Measurements from ENCODE around the gene EZH1. TPM values are rescaled to one million over a fixed set of nuclear protein-coding genes. Genes with fewer than 3 reads are reported as not detected.

Gene EZH1
- 9.0 and 13.3 TPM in 2 replicates for total RNA-seq

GRCh38 chr17:42744806-42745617 lies at the start of gene EZH1:
EZH1 (minus strand) TSS chr17:42745040; CDS start chr17:42728941, 16,099 bp downstream.

GRCh38 chr17:42779936-42780850 lies 35.4 kb upstream of the EZH1 start, which contains the start of gene WNK4:
WNK4 (plus strand) TSS chr17:42780610; CDS start chr17:42780699, 89 bp downstream.

GRCh38 chr17:42773290-42774035 lies 28.6 kb upstream of the EZH1 start, which contains the start of gene VPS25:
VPS25 (plus strand) TSS chr17:42773449; CDS start chr17:42773476, 27 bp downstream.

GRCh38 chr17:42760652-42761581 lies 16.1 kb upstream of the EZH1 start, which contains the start of gene RAMP2:
RAMP2 (plus strand) TSS chr17:42761227; CDS start chr17:42761262, 35 bp downstream.

GRCh38 chr17:42681976-42682721 lies 62.7 kb downstream of the EZH1 start, which contains the start of gene CNTNAP1:
CNTNAP1 (plus strand) TSS chr17:42682531; CDS start chr17:42682830, 299 bp downstream.

GRCh38 chr17:42676424-42677011 lies 68.3 kb downstream of the EZH1 start, which contains the start of gene PLEKHH3:
PLEKHH3 (minus strand) TSS chr17:42676994; CDS start chr17:42676563, 431 bp downstream.

GRCh38 chr17:42659079-42659931 lies 85.5 kb downstream of the EZH1 start, which contains the start of gene TUBG2:
TUBG2 (plus strand) TSS chr17:42659284; CDS start chr17:42659504, 220 bp downstream.

Other genes with a start within 250 kb of the EZH1 start
- 44.9 and 56.5 TPM in 2 replicates for gene NAGLU, start 208.8 kb downstream of the EZH1 start, total RNA-seq
- gene HSD17B1, start 192.1 kb downstream of the EZH1 start, total RNA-seq: 0.05 TPM in 1 of 2 replicates, not detected in the other
- gene COASY, start 182.9 kb downstream of the EZH1 start, total RNA-seq: 36.2 and 46.4 TPM in 2 replicates
- gene MLX, start 177.9 kb downstream of the EZH1 start, total RNA-seq: 31.0 and 33.3 TPM in 2 replicates
- gene PSMC3IP, start 167.3 kb downstream of the EZH1 start, total RNA-seq: 13.1 and 13.2 TPM in 2 replicates
- 30.9 and 34.6 TPM in 2 replicates for gene RETREG3, start 135.7 kb downstream of the EZH1 start, total RNA-seq
- 104 and 106 TPM in 2 replicates for gene TUBG1, start 135.4 kb downstream of the EZH1 start, total RNA-seq
- 2.6 and 6.4 TPM in 2 replicates for gene TUBG2, start 85.8 kb downstream of the EZH1 start, total RNA-seq
- gene PLEKHH3, start 68.0 kb downstream of the EZH1 start, total RNA-seq: 9.1 and 10.4 TPM in 2 replicates
- gene CCR10, start 63.2 kb downstream of the EZH1 start, total RNA-seq: 2.9 and 9.1 TPM in 2 replicates
- 38.2 and 40.8 TPM in 2 replicates for gene CNTNAP1, start 62.5 kb downstream of the EZH1 start, total RNA-seq
- gene RAMP2, start 16.2 kb upstream of the EZH1 start, total RNA-seq: 9.6 and 14.4 TPM in 2 replicates
- 70.7 and 88.0 TPM in 2 replicates for gene VPS25, start 28.4 kb upstream of the EZH1 start, total RNA-seq
- 2.9 and 3.7 TPM in 2 replicates for gene WNK4, start 35.6 kb upstream of the EZH1 start, total RNA-seq
- 85.2 and 103 TPM in 2 replicates for gene COA3, start 53.7 kb upstream of the EZH1 start, total RNA-seq
- gene CNTD1, start 53.8 kb upstream of the EZH1 start, total RNA-seq: not detected in 2 replicates
- 97.8 and 99.6 TPM in 2 replicates for gene BECN1, start 79.2 kb upstream of the EZH1 start, total RNA-seq
- gene PSME3, start 88.4 kb upstream of the EZH1 start, total RNA-seq: 119 and 146 TPM in 2 replicates
- 0.20 and 0.27 TPM in 2 replicates for gene AOC2, start 99.5 kb upstream of the EZH1 start, total RNA-seq
- 0.40 TPM in 1 of 2 replicates, not detected in the other for gene AOC3, start 106.2 kb upstream of the EZH1 start, total RNA-seq
- gene G6PC1, start 155.8 kb upstream of the EZH1 start, total RNA-seq: not detected in 2 replicates
- 24.7 and 41.7 TPM in 2 replicates for gene AARSD1, start 219.4 kb upstream of the EZH1 start, total RNA-seq
- gene PTGES3L, start 235.0 kb upstream of the EZH1 start, total RNA-seq: not detected in 2 replicates
- 8.6 and 10.1 TPM in 2 replicates for gene RUNDC1, start 235.5 kb upstream of the EZH1 start, total RNA-seq

All from mammary microvascular endothelial cell (primary cell).